ENCODE results near the gene TFDP2. TPM values are rescaled to one million over a fixed set of nuclear protein-coding genes. Genes with fewer than 3 reads are reported as not detected.

TFDP2 gene
- total RNA-seq, 1 experiment from 2014 or later = 55.4 TPM

DNA sequence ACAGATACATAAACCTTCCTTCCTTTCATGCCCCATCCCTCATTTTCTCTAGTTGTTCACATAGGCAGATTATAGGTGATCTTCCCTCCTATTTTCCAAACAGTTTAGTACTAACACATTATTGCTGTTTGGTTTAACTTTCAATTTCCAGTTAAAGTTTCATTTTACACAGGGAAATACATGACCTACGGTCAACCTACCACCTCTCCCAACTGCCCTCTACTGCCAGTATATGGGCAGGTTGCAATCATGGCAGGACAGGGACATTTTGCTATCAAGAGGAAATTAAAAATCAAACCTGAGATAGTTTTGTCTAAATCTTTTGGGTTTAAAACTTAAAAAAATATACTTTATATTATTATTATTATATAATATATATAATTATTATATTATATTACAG lies 26.1 kb upstream of the TFDP2 start:
- TF ChIP-seq CBX3 (IDR thresholded peaks at IDR 0.05; ENCODE audit: low read depth) = no peak
- no peak for TF ChIP-seq RAD21 (IDR thresholded peaks at IDR 0.05; ENCODE audit: low read depth)
- TF ChIP-seq POLR2AphosphoS5 (IDR thresholded peaks at IDR 0.05; ENCODE audit: low read depth, low read length) = no peak
- ChIA-PET RAD21 (ENCODE audit: low non-redundant PET in 1 of 2, low total read pairs in 2 of 2, uncharacterized antibody in 2 of 2, unreplicated experiment in 2 of 2) (no interaction called here), POLR2A (no interaction called here), CTCF (no interaction called here)
- ATAC-seq (no peak), DNase-seq (ENCODE audit: low read depth, low spot score) (no peak)
- no peaks in the 10 kb centered on the region for H3K9me2 ChIP-seq (ENCODE audit: insufficient read depth)
- H3K27ac ChIP-seq (ENCODE audit: low read depth, low read length) = no peak overlapping the region
- no peaks in the 10 kb centered on the region for H3K79me2 ChIP-seq (ENCODE audit: insufficient read depth, low read length)
- no peaks in the 10 kb centered on the region for H3K4me1 ChIP-seq (ENCODE audit: control insufficient read depth in 1 of 2, insufficient read depth in 2 of 2, low read length in 2 of 2)
- H3K4me2 ChIP-seq (ENCODE audit: low read length) = no peak overlapping the region
- no peak overlapping the region for H2AFZ ChIP-seq (ENCODE audit: low read depth, low read length, poor library complexity, severe bottlenecking)
- H3K9ac ChIP-seq (ENCODE audit: low read length) = no peak overlapping the region
- no peaks in the 10 kb centered on the region for H3K9me3 ChIP-seq (ENCODE audit: control insufficient read depth in 1 of 2, insufficient read depth in 1 of 2, low read depth in 1 of 2, low read length in 2 of 2)
- H4K20me1 ChIP-seq (ENCODE audit: insufficient read depth) = no peaks in the 10 kb centered on the region
- no peak overlapping the region for H3K4me3 ChIP-seq (replicated peaks in 1 of 2; ENCODE audit: low read depth in 1 of 2, low read length in 2 of 2)
- no TSS peak for BruUV-seq (replicated peaks)
- peaks cover 10 to 16% of the 10 kb centered on the region in 2 experiments; a peak in 3 of 4 replicates for H3K36me3 ChIP-seq (ENCODE audit: control insufficient read depth in 1 of 2, insufficient read depth in 2 of 2, low read length in 2 of 2)
- intact Hi-C loops (cut with micrococcal nuclease) = no loop called here
- no peaks in the 10 kb centered on the region for H3K27me3 ChIP-seq (ENCODE audit: insufficient read depth, low read length)

DNA sequence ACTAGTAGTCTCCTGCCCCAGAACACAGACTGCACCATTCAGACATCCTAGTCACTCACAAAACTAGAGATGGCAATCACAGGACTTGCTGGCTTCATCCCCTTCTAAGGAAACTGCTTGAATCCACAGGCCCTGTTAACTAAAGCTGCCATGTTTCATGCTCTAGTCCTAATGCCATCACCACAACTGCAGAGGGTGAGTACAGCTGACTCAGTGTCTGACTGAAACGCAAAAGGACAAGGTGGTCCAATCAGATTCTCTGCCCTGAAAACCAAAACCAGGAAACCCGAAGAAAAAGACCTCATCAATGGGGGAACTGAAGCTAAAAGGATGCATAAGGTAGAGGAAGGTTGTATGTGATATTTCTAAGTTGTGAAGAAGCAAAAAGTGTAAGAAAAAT lies 25.2 kb upstream of the TFDP2 start:
- no peak for DNase-seq (ENCODE audit: low read depth, low spot score)
- intact Hi-C loops (cut with micrococcal nuclease) = no loop called here
- no peak overlapping the region for H3K27ac ChIP-seq (ENCODE audit: low read depth, low read length)
- H4K20me1 ChIP-seq (ENCODE audit: insufficient read depth) = no peaks in the 10 kb centered on the region
- H3K9ac ChIP-seq (ENCODE audit: low read length) = no peak overlapping the region
- POLR2A ChIA-PET = no interaction called here
- RAD21 ChIA-PET (ENCODE audit: low non-redundant PET in 1 of 2, low total read pairs in 2 of 2, uncharacterized antibody in 2 of 2, unreplicated experiment in 2 of 2) = no interaction called here
- no TSS peak for BruUV-seq (replicated peaks)
- CTCF ChIA-PET = no interaction called here
- H3K36me3 ChIP-seq (ENCODE audit: control insufficient read depth in 1 of 2, insufficient read depth in 2 of 2, low read length in 2 of 2) = peaks cover 12 to 24% of the 10 kb centered on the region in 2 experiments; a peak in 3 of 4 replicates
- H3K4me3 ChIP-seq (replicated peaks in 1 of 2; ENCODE audit: low read depth in 1 of 2, low read length in 2 of 2) = no peak overlapping the region
- no peaks in the 10 kb centered on the region for H3K27me3 ChIP-seq (ENCODE audit: insufficient read depth, low read length)
- no peaks in the 10 kb centered on the region for H3K4me1 ChIP-seq (ENCODE audit: control insufficient read depth in 1 of 2, insufficient read depth in 2 of 2, low read length in 2 of 2)
- no peak for ATAC-seq
- no peak overlapping the region for H2AFZ ChIP-seq (ENCODE audit: low read depth, low read length, poor library complexity, severe bottlenecking)
- H3K9me2 ChIP-seq (ENCODE audit: insufficient read depth) = no peaks in the 10 kb centered on the region
- H3K4me2 ChIP-seq (ENCODE audit: low read length) = no peak overlapping the region
- no peak for TF ChIP-seq CBX3 (IDR thresholded peaks at IDR 0.05; ENCODE audit: low read depth)
- TF ChIP-seq SRF (IDR thresholded peaks at IDR 0.05; ENCODE audit: low read depth) = no peak
- no peaks in the 10 kb centered on the region for H3K9me3 ChIP-seq (ENCODE audit: control insufficient read depth in 1 of 2, insufficient read depth in 1 of 2, low read depth in 1 of 2, low read length in 2 of 2)
- H3K79me2 ChIP-seq (ENCODE audit: insufficient read depth, low read length) = no peaks in the 10 kb centered on the region

Data from HCT116 (cell line).